Activated naive CD8-positive, alpha-beta T cell (primary cell): ENCODE results near the gene SLC4A1.
A peak's percentile ranks its signal among the peaks of the same experiment; 100 is the strongest.

Source experiments
- H3K27ac Mint-ChIP-seq: one replicate; pipeline ENCODE4 v1.8.0; 2021; ENCODE audit warnings: mixed read lengths
- H3K27me3 Mint-ChIP-seq: one replicate; pipeline ENCODE4 v1.8.0; 2021; ENCODE audit warnings: mixed read lengths
- H3K36me3 Mint-ChIP-seq: one replicate; pipeline ENCODE4 v1.8.0; 2021; ENCODE audit warnings: mixed read lengths
- H3K4me1 Mint-ChIP-seq: one replicate; pipeline ENCODE4 v1.8.0; 2021; ENCODE audit warnings: low read depth, mixed read lengths
- H3K4me3 Mint-ChIP-seq: one replicate; pipeline ENCODE4 v1.8.0; 2021; ENCODE audit warnings: mild to moderate bottlenecking, mixed read lengths
- H3K9me3 Mint-ChIP-seq: one replicate; pipeline ENCODE4 v1.8.0; 2021; ENCODE audit warnings: low read depth, mixed read lengths

Gene SLC4A1

DNA sequence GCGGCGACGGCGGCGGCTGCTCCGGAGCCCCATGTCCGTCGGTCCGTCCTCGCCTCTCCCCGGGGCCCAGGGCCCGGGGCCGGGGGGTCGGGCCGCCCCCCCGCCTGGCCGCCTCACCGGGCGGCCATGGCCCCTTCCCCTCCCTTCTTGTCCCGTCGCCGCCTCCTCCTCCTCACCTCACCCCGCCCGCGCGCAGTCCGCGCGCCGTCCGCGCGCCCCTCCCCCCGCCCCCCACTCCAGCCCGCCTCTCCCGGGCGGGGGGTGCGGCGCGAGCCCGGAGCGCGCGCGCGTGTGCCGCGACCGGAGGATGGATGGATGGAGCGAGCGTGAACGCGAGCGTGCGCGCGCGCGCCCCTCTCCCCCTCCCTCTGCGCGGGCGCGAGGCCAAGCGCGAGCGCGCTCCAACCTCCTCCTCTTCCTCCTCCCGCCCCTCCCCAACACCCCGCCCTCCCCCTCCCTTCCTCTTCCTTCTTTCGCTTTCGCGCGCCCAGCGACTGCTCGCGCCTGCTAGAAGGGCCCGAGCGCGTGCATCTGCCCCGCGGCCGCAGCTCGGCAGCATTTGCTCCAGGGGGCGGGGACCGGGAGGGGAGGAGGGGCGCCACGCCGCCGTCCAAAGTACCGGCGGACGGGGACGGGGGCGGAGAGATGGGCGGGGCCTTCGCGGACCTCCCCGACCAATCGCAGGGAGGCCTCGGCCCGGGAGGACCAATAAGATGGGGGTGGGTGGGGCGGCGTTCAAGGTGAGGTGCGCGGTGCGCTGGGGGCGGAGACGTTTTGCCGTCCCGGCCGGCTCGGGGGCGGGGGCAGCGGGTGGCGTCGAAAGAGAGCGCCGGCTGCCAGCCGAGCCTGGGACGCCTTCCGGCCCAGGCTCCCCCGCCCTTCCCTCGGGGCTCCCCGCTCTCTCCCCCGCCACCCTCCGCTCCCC lies 68.1 kb downstream of the SLC4A1 start, which contains the start of gene ATXN7L3:
TSS of gene ATXN7L3 (minus strand) at position 332 of the 925 bp plus-strand sequence. CDS start 1,814 bp downstream, outside the sequence.
- peaks cover 43% of the 10 kb centered on the region for H3K4me1 Mint-ChIP-seq

DNA sequence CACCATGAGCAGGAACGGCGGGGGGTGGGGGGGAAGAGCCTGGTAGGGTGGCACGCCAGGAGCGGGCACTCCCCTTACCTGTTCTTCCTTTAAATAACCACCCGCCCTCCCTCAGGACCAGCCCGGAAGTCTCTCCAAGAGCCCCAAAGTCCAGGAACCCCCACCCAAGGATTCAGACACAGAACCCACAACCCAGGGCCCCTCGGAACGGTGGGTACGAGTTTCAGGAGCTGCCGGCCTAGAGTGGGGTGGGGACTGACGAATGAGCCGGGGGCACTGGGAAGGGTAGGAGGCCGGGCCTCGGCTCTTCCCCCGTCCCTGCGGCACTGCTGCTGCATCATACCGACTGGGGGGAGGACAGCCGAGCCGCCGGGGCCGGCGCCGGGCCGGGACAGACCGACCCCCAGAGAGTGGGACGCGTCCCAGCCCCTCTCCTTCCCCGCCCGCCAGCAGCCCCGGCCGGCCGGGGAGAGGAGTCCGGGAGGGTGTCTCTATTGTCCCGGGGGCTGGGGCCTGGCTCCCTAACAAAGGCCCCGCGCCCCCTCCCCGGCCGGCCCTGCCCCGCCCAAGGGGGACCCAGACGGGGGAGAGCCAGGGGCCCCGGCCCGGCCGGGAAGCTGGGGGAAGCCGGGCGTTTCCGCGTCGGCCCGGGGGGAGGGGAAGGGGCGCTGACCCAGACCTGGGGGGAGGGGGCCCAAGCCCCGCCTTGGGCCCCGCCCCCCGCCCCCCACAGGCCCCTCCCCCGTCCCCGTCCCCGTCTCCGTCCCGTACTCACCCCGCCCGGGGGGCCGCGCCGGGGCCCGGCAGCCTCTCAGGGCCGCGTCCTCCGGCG lies 69.0 kb downstream of the SLC4A1 start:
- H3K4me3 Mint-ChIP-seq = peak overlapping the region; percentile 86
- peak overlapping the region; percentile 84 for H3K27ac Mint-ChIP-seq
- peaks cover 39% of the 10 kb centered on the region for H3K4me1 Mint-ChIP-seq
- H3K36me3 Mint-ChIP-seq = no peaks in the 10 kb centered on the region
- no peaks in the 10 kb centered on the region for H3K27me3 Mint-ChIP-seq
- no peaks in the 10 kb centered on the region for H3K9me3 Mint-ChIP-seq

More for the DNA sequence above, 68.1 kb downstream of the SLC4A1 start, which contains the start of gene ATXN7L3:
- no peaks in the 10 kb centered on the region for H3K36me3 Mint-ChIP-seq
- H3K27ac Mint-ChIP-seq = peak within 1 kb of the TSS; percentile 92
- peak within 1 kb of the TSS; percentile 92 for H3K4me3 Mint-ChIP-seq
- no peaks in the 10 kb centered on the region for H3K9me3 Mint-ChIP-seq
- H3K27me3 Mint-ChIP-seq = no peaks in the 10 kb centered on the region
